ENCODE data around the gene CLEC1A. TPM values are rescaled to one million over a fixed set of nuclear protein-coding genes. Genes with fewer than 3 reads are reported as not detected.

Gene CLEC1A
- not detected in 2 replicates for total RNA-seq

- DNase-seq (ENCODE audit: low read depth): no peak
Measured at GRCh38 chr12:10098791-10099190, at the start of gene CLEC1A. Gene CLEC1A, minus strand, starts transcription at chr12:10098985. Its CDS starts 63 bp downstream, at chr12:10098922.

GRCh38 chr12:10147714-10148403 is 49.1 kb upstream of the CLEC1A start:
- no peak for DNase-seq (ENCODE audit: low read depth)

GRCh38 chr12:10142976-10143589 is 44.3 kb upstream of the CLEC1A start:
- DNase-seq (ENCODE audit: low read depth): no peak

- peak; percentile 60 for DNase-seq (ENCODE audit: low read depth)
Measured at GRCh38 chr12:10140001-10140400, 41.2 kb upstream of the CLEC1A start.

- no peak for DNase-seq (ENCODE audit: low read depth)
Measured at GRCh38 chr12:10136637-10137205, 37.9 kb upstream of the CLEC1A start.

- no peak for DNase-seq (ENCODE audit: low read depth)
Measured at GRCh38 chr12:10135126-10135525, 36.3 kb upstream of the CLEC1A start.

GRCh38 chr12:10132850-10133370 is 34.1 kb upstream of the CLEC1A start:
- DNase-seq (ENCODE audit: low read depth): no peak

GRCh38 chr12:10131111-10131690 is 32.4 kb upstream of the CLEC1A start:
- DNase-seq (ENCODE audit: low read depth): no peak

- DNase-seq (ENCODE audit: low read depth): peak; percentile 29
Measured at GRCh38 chr12:10130042-10130441, 31.3 kb upstream of the CLEC1A start, which contains the start of gene CLEC7A. Gene CLEC7A, minus strand, starts transcription at chr12:10130199. Its CDS starts 117 bp downstream, at chr12:10130082.

- no peak for DNase-seq (ENCODE audit: low read depth)
Measured at GRCh38 chr12:10128687-10129086, 29.9 kb upstream of the CLEC1A start.

GRCh38 chr12:10126413-10126812 is 27.6 kb upstream of the CLEC1A start:
- DNase-seq (ENCODE audit: low read depth): no peak

GRCh38 chr12:10122689-10123088 is 23.9 kb upstream of the CLEC1A start:
- no peak for DNase-seq (ENCODE audit: low read depth)

GRCh38 chr12:10121278-10121677 is 22.5 kb upstream of the CLEC1A start:
- DNase-seq (ENCODE audit: low read depth): no peak

GRCh38 chr12:10119066-10119465 is 20.3 kb upstream of the CLEC1A start:
- DNase-seq (ENCODE audit: low read depth): peak; percentile 29

GRCh38 chr12:10115890-10116289 is 17.1 kb upstream of the CLEC1A start:
- no peak for DNase-seq (ENCODE audit: low read depth)

GRCh38 chr12:10115311-10115710 is 16.5 kb upstream of the CLEC1A start:
- DNase-seq (ENCODE audit: low read depth): no peak

- no peak for DNase-seq (ENCODE audit: low read depth)
Measured at GRCh38 chr12:10113920-10114319, 15.1 kb upstream of the CLEC1A start.

GRCh38 chr12:10113075-10113474 is 14.3 kb upstream of the CLEC1A start:
- DNase-seq (ENCODE audit: low read depth): no peak

- no peak for DNase-seq (ENCODE audit: low read depth)
Measured at GRCh38 chr12:10111451-10111850, 12.7 kb upstream of the CLEC1A start.

- no peak for DNase-seq (ENCODE audit: low read depth)
Measured at GRCh38 chr12:10110256-10110844, 11.6 kb upstream of the CLEC1A start.

- no peak for DNase-seq (ENCODE audit: low read depth)
Measured at GRCh38 chr12:10102322-10102721, 3.5 kb upstream of the CLEC1A start.

- no peak for DNase-seq (ENCODE audit: low read depth)
Measured at GRCh38 chr12:10101648-10102220, 2.9 kb upstream of the CLEC1A start.

All from renal cortical epithelial cell (primary cell).